WTC11 (cell line): Measurements from ENCODE around the gene SH2D3C. TPM values are rescaled to one million over a fixed set of nuclear protein-coding genes. Genes with fewer than 3 reads are reported as not detected.

ENCODE experiments used
- ATAC-seq: fragments of 200-7000 bp; cut with Tn5 transposase; 2 replicates; pipeline ENCODE4 v1.10.0; 2021; ENCODE audit warnings: mild to moderate bottlenecking, moderate library complexity
- CTCF ChIA-PET: fragments of 300-600 bp; sonication (Branson Sonifier 250); formaldehyde crosslinking; loops from one replicate; lab custom pipeline; 2021; ENCODE audit warnings: antibody characterized with exemption; lab: Charles Lee
- POLR2A ChIA-PET: fragments of 350-600 bp; sonication (Branson Sonifier 250); formaldehyde crosslinking; loops from one replicate; lab custom pipeline; 2021; ENCODE audit warnings: antibody characterized with exemption; lab: Charles Lee
- DNase-seq: peaks from one replicate; pipeline ENCODE4 v3.0.0; 2021; ENCODE audit warnings: low spot score
- H3K27ac Mint-ChIP-seq: 2 replicates; pipeline ENCODE4 v1.8.0; 2021; ENCODE audit warnings: mixed read lengths
- H3K27me3 Mint-ChIP-seq: 2 replicates; pipeline ENCODE4 v1.8.0; 2021; ENCODE audit warnings: low read depth, mild to moderate bottlenecking, moderate library complexity, mixed read lengths
- H3K36me3 Mint-ChIP-seq: 2 replicates; pipeline ENCODE4 v1.8.0; 2021; ENCODE audit warnings: mixed read lengths
- H3K4me1 Mint-ChIP-seq: 2 replicates; pipeline ENCODE4 v1.8.0; 2022; ENCODE audit warnings: mixed read lengths
- H3K4me3 Mint-ChIP-seq: 2 replicates; pipeline ENCODE4 v1.8.0; 2021; ENCODE audit warnings: mild to moderate bottlenecking, moderate library complexity, mixed read lengths
- H3K9me3 Mint-ChIP-seq: 2 replicates; pipeline ENCODE4 v1.8.0; 2021; ENCODE audit warnings: mixed read lengths
- ARID4B ChIP-seq: sonication (generic); formaldehyde crosslinking; IDR thresholded peaks from 2 replicates; pipeline ENCODE4 v1.8.0; 2023; ENCODE audit warnings: missing genetic modification reagents, mild to moderate bottlenecking, borderline replicate concordance
- ATF1 ChIP-seq: sonication (generic); formaldehyde crosslinking; IDR thresholded peaks from 2 replicates; pipeline ENCODE4 v1.8.1; 2023; ENCODE audit warnings: mild to moderate bottlenecking, moderate library complexity, missing genetic modification reagents
- CREM ChIP-seq: sonication (generic); formaldehyde crosslinking; IDR thresholded peaks from 2 replicates; pipeline ENCODE4 v1.8.1; 2022; ENCODE audit warnings: mild to moderate bottlenecking, missing genetic modification reagents, moderate library complexity
- ESRRA ChIP-seq: sonication (generic); formaldehyde crosslinking; IDR thresholded peaks from 2 replicates; pipeline ENCODE4 v1.8.1; 2022; ENCODE audit warnings: mild to moderate bottlenecking, missing genetic modification reagents, borderline replicate concordance
- GRHL2 ChIP-seq: fragments of 250-450 bp; sonication (Bioruptor Pico); IDR thresholded peaks from 2 replicates; pipeline ENCODE4 v1.8.0; 2022; ENCODE audit warnings: mild to moderate bottlenecking, moderate library complexity; ENCODE audit not compliant: insufficient replicate concordance, severe bottlenecking
- HMGXB4 ChIP-seq: sonication (generic); formaldehyde crosslinking; IDR thresholded peaks from 2 replicates; pipeline ENCODE4 v1.8.1; 2023; ENCODE audit warnings: mild to moderate bottlenecking, moderate library complexity, missing genetic modification reagents
- JUN ChIP-seq: sonication (generic); formaldehyde crosslinking; IDR thresholded peaks from 2 replicates; pipeline ENCODE4 v1.8.0; 2023; ENCODE audit warnings: mild to moderate bottlenecking, missing genetic modification reagents
- MLX ChIP-seq: sonication (generic); formaldehyde crosslinking; IDR thresholded peaks from 2 replicates; pipeline ENCODE4 v1.8.1; 2023; ENCODE audit warnings: mild to moderate bottlenecking, missing genetic modification reagents, moderate library complexity
- NR3C1 ChIP-seq: sonication (generic); formaldehyde crosslinking; conservative IDR thresholded peaks from 2 replicates; pipeline ENCODE4 v1.8.1; 2023; ENCODE audit warnings: low read depth, mild to moderate bottlenecking, missing genetic modification reagents
- PREB ChIP-seq: sonication (generic); formaldehyde crosslinking; IDR thresholded peaks from 2 replicates; pipeline ENCODE4 v1.8.1; 2022; ENCODE audit warnings: mild to moderate bottlenecking, missing genetic modification reagents, moderate library complexity, borderline replicate concordance
- SMAD3 ChIP-seq: sonication (generic); formaldehyde crosslinking; IDR thresholded peaks from 2 replicates; pipeline ENCODE4 v1.8.0; 2022; ENCODE audit warnings: missing genetic modification reagents, mild to moderate bottlenecking, borderline replicate concordance
- ZNF232 ChIP-seq: sonication (generic); formaldehyde crosslinking; IDR thresholded peaks from 2 replicates; pipeline ENCODE4 v1.8.0; 2022; ENCODE audit warnings: mild to moderate bottlenecking, missing genetic modification reagents
- total RNA-seq: library from RNA; stranded (reverse); gene quantifications from 3 replicates; pipeline ENCODE4 v1.2.3, GENCODE V29; 2021
- TF ChIP-seq, protein P1 (sequence below): sonication (generic); formaldehyde crosslinking; IDR thresholded peaks from 2 replicates; pipeline ENCODE4 v1.8.0; 2022; ENCODE audit warnings: mild to moderate bottlenecking, missing genetic modification reagents
- TF ChIP-seq, protein P2 (sequence below): sonication (generic); formaldehyde crosslinking; IDR thresholded peaks from 2 replicates; pipeline ENCODE4 v1.8.1; 2022; ENCODE audit warnings: missing genetic modification reagents, borderline replicate concordance

The SH2D3C gene
- total RNA-seq, 1 experiment from 2014 or later = 5.4 TPM

DNA sequence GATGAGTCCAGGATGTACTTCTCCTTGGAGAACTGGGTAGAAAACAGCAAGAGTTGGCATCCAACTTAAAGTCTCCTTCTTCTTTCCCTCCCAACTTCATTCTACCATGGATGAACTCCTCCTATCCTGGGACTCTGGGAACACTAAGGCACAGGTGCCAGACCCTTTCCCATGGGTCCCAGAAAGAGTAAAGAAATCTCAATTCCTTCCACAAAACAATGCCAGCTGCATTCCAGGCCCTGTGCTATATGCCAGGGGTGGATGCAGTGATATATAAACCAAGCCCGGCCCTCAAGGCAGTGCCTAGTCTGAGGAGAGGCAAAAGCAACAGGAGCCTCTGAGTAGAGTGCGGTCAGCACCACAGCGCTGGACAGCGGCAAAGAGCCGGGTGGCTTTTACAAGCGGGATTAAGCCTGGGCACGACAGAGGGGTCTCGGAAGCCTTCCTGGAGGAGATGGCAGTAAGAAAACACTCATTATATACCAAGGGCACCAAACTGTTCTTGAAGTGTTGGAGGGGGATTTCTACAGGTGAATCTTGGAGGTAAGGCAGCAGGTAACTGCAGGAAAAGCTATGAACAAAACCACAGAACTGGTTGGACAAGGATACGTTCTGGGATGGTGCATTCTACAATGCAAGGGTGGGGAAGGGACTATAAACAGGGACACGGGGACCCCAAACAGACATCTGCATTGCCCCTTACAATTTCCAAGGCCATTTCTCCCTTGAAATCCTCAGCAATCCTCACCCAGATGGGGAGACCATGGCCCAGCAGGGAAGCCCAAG lies 27.0 kb downstream of the SH2D3C start:
- no peaks in the 10 kb centered on the region for H3K9me3 Mint-ChIP-seq
- peak; percentile 73 for DNase-seq
- POLR2A ChIA-PET = no interaction called here
- no peak overlapping the region for H3K27ac Mint-ChIP-seq
- peaks cover 7% of the 10 kb centered on the region; the same call in 1 of the 2 replicates for H3K4me1 Mint-ChIP-seq
- no peaks in the 10 kb centered on the region for H3K36me3 Mint-ChIP-seq
- ATAC-seq = peak; percentile 9; the same call in 1 of the 2 replicates
- peaks cover 43% of the 10 kb centered on the region for H3K27me3 Mint-ChIP-seq
- no peak overlapping the region; the same call in 1 of the 2 replicates for H3K4me3 Mint-ChIP-seq
- TF ChIP-seq SMAD3 = peak; percentile 48; the same call in 1 of the 2 replicates
- TF ChIP-seq, protein P1, sequence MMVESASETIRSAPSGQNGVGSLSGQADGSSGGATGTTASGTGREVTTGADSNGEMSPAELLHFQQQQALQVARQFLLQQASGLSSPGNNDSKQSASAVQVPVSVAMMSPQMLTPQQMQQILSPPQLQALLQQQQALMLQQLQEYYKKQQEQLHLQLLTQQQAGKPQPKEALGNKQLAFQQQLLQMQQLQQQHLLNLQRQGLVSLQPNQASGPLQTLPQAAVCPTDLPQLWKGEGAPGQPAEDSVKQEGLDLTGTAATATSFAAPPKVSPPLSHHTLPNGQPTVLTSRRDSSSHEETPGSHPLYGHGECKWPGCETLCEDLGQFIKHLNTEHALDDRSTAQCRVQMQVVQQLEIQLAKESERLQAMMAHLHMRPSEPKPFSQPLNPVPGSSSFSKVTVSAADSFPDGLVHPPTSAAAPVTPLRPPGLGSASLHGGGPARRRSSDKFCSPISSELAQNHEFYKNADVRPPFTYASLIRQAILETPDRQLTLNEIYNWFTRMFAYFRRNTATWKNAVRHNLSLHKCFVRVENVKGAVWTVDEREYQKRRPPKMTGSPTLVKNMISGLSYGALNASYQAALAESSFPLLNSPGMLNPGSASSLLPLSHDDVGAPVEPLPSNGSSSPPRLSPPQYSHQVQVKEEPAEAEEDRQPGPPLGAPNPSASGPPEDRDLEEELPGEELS (CRISPR knock-in tag) = peak; percentile 25; the same call in 1 of the 2 replicates
- TF ChIP-seq JUN = peak; percentile 26; the same call in 1 of the 2 replicates
- 0 out of 2 replicates have a peak, but pooled peaks have one; percentile 26 for TF ChIP-seq HMGXB4 (CRISPR knock-in tag)
- TF ChIP-seq PREB = no peak
- TF ChIP-seq ARID4B = peak; percentile 78; the same call in 1 of the 2 replicates
- TF ChIP-seq CREM (CRISPR knock-in tag) = peak; percentile 57; the same call in 1 of the 2 replicates
- TF ChIP-seq, protein P2, sequence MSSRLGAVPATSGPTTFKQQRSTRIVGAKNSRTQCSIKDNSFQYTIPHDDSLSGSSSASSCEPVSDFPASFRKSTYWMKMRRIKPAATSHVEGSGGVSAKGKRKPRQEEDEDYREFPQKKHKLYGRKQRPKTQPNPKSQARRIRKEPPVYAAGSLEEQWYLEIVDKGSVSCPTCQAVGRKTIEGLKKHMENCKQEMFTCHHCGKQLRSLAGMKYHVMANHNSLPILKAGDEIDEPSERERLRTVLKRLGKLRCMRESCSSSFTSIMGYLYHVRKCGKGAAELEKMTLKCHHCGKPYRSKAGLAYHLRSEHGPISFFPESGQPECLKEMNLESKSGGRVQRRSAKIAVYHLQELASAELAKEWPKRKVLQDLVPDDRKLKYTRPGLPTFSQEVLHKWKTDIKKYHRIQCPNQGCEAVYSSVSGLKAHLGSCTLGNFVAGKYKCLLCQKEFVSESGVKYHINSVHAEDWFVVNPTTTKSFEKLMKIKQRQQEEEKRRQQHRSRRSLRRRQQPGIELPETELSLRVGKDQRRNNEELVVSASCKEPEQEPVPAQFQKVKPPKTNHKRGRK (CRISPR knock-in tag) = no peak
- CTCF ChIA-PET = interaction anchor here (0.7 kb wide), 1 partner anchor 17 kb away, joined by 4 read pairs; the partner anchor contains the start of gene TOR2A

- ATAC-seq (no peak), DNase-seq (no peak)
- no peaks in the 10 kb centered on the region for H3K9me3 Mint-ChIP-seq
- H3K36me3 Mint-ChIP-seq = no peaks in the 10 kb centered on the region
- no peak overlapping the region for H3K27ac Mint-ChIP-seq
- POLR2A ChIA-PET = no interaction called here
- H3K4me3 Mint-ChIP-seq = no peak overlapping the region
- peaks cover 31% of the 10 kb centered on the region for H3K27me3 Mint-ChIP-seq
- CTCF ChIA-PET = interaction anchor here (1.1 kb wide), 1 partner anchor 14 kb away, joined by 3 read pairs; the partner anchor contains the start of gene TOR2A
- H3K4me1 Mint-ChIP-seq = 0 out of 2 replicates have a peak, but pooled peaks cover 3% of the 10 kb centered on the region
- TF ChIP-seq NR3C1 (CRISPR knock-in tag) (no peak), ATF1 (CRISPR knock-in tag) (no peak), ZNF232 (no peak), MLX (CRISPR knock-in tag) (no peak), ESRRA (no peak), GRHL2 (no peak), PREB (no peak)
These were observed 29.2 kb downstream of the SH2D3C start for GRCh38 chr9:127749090-127749787.
